ENCODE measurements around the gene SUGCT. TPM values are rescaled to one million over a fixed set of nuclear protein-coding genes. Genes with fewer than 3 reads are reported as not detected.
"Not testable (repeated sequence)": the region's sequence is repeated elsewhere in the genome, so short reads cannot be mapped to it uniquely, and the experiment has no call there.

Gene SUGCT
- total and polyA plus RNA-seq, 2 of the 13 experiments (the other 11 are each of a cell fraction or from before 2014, with no cell fraction given), result 10.1 to 22.2 TPM

DNA sequence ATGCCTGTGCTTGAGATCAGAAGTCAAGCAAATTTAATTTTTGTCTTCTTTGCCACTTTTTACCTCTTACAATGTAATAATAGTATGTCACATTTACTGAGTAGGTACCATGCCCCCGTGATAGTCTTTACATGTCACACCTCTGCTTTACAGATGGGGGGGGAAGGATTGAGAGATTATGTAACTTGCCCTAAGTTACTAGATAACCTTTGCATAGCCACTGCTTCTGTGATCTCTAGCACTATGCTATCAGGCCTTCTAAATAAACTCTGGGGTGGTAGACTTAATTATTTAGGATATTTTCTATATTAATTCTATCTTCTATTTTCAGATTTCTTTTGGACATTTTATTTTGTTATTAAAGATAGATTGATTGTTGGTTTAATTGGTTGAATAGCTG, 514.4 kb downstream of the SUGCT start (continued):
- TF ChIP-seq, protein P1, sequence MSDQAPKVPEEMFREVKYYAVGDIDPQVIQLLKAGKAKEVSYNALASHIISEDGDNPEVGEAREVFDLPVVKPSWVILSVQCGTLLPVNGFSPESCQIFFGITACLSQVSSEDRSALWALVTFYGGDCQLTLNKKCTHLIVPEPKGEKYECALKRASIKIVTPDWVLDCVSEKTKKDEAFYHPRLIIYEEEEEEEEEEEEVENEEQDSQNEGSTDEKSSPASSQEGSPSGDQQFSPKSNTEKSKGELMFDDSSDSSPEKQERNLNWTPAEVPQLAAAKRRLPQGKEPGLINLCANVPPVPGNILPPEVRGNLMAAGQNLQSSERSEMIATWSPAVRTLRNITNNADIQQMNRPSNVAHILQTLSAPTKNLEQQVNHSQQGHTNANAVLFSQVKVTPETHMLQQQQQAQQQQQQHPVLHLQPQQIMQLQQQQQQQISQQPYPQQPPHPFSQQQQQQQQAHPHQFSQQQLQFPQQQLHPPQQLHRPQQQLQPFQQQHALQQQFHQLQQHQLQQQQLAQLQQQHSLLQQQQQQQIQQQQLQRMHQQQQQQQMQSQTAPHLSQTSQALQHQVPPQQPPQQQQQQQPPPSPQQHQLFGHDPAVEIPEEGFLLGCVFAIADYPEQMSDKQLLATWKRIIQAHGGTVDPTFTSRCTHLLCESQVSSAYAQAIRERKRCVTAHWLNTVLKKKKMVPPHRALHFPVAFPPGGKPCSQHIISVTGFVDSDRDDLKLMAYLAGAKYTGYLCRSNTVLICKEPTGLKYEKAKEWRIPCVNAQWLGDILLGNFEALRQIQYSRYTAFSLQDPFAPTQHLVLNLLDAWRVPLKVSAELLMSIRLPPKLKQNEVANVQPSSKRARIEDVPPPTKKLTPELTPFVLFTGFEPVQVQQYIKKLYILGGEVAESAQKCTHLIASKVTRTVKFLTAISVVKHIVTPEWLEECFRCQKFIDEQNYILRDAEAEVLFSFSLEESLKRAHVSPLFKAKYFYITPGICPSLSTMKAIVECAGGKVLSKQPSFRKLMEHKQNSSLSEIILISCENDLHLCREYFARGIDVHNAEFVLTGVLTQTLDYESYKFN (CRISPR knock-in tag; conservative IDR thresholded peaks at IDR 0.05), result no peak

DNA sequence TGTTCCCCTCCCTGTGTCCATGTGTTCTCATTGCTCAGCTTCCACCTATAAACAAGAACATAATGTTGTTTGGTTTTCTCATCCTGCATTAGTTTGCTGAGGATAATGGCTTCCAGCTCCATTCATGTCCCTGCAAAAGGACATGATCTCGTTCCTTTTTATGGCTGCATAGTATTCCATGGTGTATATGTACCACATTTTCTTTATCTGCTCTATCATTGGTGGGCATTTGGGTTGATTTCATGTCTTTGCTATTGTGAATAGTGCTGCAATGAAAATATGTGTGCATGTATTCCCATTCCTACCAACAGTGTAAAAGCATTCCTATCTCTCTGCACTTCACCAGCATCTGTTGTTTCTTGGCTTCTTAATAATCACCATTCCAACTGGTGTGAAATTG, 516.1 kb downstream of the SUGCT start:
- CTCF ChIA-PET (ENCODE audit: low intra/inter-chr PET ratio, low total read pairs); H4K20me1 ChIP-seq (ENCODE audit: insufficient read depth, low read length); H3K9me3 ChIP-seq (ENCODE audit: low read length); H3K9ac ChIP-seq (ENCODE audit: insufficient read depth, low read depth, low read length); H3K36me3 ChIP-seq (replicated peaks in 1 of 2; ENCODE audit: control insufficient read depth in 1 of 2, insufficient read depth in 2 of 2, low read length in 2 of 2); in situ Hi-C loops (cut with HindIII; ENCODE audit: extremely low pct_ligation_motif_present, low pct_unique_long_range_greater_than_20kb); DNase-seq (ENCODE audit: low spot score); ATAC-seq; H3K27ac ChIP-seq (ENCODE audit: extremely low read length, insufficient read depth, low read length); H3K4me1 ChIP-seq (ENCODE audit: insufficient read depth, low read length); H3K4me2 ChIP-seq (ENCODE audit: low read depth, low read length); H3K4me3 ChIP-seq (replicated peaks in 1 of 3; ENCODE audit: insufficient read depth in 1 of 3, low read depth in 2 of 3, low read length in 3 of 3); H3K27me3 ChIP-seq (ENCODE audit: control insufficient read depth in 1 of 2, insufficient read depth in 2 of 2, low read length in 2 of 2); H2AFZ ChIP-seq (ENCODE audit: low read length); intact Hi-C loops (cut with micrococcal nuclease; ENCODE audit: unreplicated experiment); H3K79me2 ChIP-seq (ENCODE audit: insufficient read depth, low read length); FAIRE-seq; BruUV-seq (replicated peaks); POLR2A ChIA-PET: not testable (repeated sequence)
- WGBS (ENCODE audit: low lambda C conversion rate), result 79% methylated on average over 1 of the region's 1 CpG

DNA sequence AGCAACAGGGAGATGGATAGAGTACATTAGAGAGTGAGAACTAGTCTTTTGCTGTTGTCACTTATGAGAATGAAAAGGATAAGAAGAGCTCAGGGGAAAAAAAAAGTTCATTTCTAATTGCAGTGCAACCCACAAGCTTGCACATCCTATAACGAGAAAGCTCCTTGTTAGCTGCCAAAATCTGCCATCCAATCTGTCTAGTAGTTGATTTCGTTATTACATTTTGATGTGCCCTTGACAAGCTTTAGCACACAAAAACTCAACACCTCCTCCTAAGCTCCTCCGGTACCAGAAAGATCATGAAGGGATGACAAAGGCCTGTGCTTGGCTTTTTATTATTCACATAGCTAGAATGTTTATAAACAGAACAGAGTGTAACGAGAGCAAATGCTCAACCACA, 519.4 kb downstream of the SUGCT start:
- FAIRE-seq (no peak), DNase-seq (ENCODE audit: low spot score) (no peak), ATAC-seq (no peak)
- Histone ChIP-seq H3K27me3 (ENCODE audit: control insufficient read depth in 1 of 2, insufficient read depth in 2 of 2, low read length in 2 of 2) (no peaks in the 10 kb centered on the region), H4K20me1 (ENCODE audit: insufficient read depth, low read length) (no peaks in the 10 kb centered on the region), H3K4me3 (replicated peaks in 1 of 3; ENCODE audit: insufficient read depth in 1 of 3, low read depth in 2 of 3, low read length in 3 of 3) (no peak overlapping the region), H3K79me2 (ENCODE audit: insufficient read depth, low read length) (no peaks in the 10 kb centered on the region), H3K9me3 (ENCODE audit: low read length) (no peaks in the 10 kb centered on the region), H3K9ac (ENCODE audit: insufficient read depth, low read depth, low read length) (no peak overlapping the region), H3K4me1 (ENCODE audit: insufficient read depth, low read length) (no peaks in the 10 kb centered on the region), H3K27ac (ENCODE audit: extremely low read length, insufficient read depth, low read length) (no peak overlapping the region), H3K36me3 (replicated peaks in 1 of 2; ENCODE audit: control insufficient read depth in 1 of 2, insufficient read depth in 2 of 2, low read length in 2 of 2) (no peaks in the 10 kb centered on the region), H3K4me2 (ENCODE audit: low read depth, low read length) (no peak overlapping the region), H2AFZ (ENCODE audit: low read length) (no peak overlapping the region)
- intact Hi-C loops (cut with micrococcal nuclease; ENCODE audit: unreplicated experiment) (no loop called here), in situ Hi-C loops (cut with HindIII; ENCODE audit: extremely low pct_ligation_motif_present, low pct_unique_long_range_greater_than_20kb) (no loop called here)
- ChIA-PET POLR2A (no interaction called here), CTCF (ENCODE audit: low intra/inter-chr PET ratio, low total read pairs) (no interaction called here)
- BruUV-seq (replicated peaks), result no TSS peak
- 97% methylated on average over 4 of the region's 4 CpGs for WGBS (ENCODE audit: low lambda C conversion rate)
- no peak for TF ChIP-seq ARNTL (CRISPR knock-in tag; IDR thresholded peaks at IDR 0.05)
- TF ChIP-seq ZNF724P (CRISPR knock-in tag; IDR thresholded peaks at IDR 0.05; ENCODE audit: borderline replicate concordance), result no peak
- TF ChIP-seq GTF3A (CRISPR knock-in tag; conservative IDR thresholded peaks at IDR 0.05), result no peak
- no peak for TF ChIP-seq ZNF816 (CRISPR knock-in tag; IDR thresholded peaks at IDR 0.05; ENCODE audit: borderline replicate concordance)
- TF ChIP-seq, protein P2, sequence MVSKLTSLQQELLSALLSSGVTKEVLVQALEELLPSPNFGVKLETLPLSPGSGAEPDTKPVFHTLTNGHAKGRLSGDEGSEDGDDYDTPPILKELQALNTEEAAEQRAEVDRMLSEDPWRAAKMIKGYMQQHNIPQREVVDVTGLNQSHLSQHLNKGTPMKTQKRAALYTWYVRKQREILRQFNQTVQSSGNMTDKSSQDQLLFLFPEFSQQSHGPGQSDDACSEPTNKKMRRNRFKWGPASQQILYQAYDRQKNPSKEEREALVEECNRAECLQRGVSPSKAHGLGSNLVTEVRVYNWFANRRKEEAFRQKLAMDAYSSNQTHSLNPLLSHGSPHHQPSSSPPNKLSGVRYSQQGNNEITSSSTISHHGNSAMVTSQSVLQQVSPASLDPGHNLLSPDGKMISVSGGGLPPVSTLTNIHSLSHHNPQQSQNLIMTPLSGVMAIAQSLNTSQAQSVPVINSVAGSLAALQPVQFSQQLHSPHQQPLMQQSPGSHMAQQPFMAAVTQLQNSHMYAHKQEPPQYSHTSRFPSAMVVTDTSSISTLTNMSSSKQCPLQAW (CRISPR knock-in tag; IDR thresholded peaks at IDR 0.05), result no peak
- TF ChIP-seq, protein P3, sequence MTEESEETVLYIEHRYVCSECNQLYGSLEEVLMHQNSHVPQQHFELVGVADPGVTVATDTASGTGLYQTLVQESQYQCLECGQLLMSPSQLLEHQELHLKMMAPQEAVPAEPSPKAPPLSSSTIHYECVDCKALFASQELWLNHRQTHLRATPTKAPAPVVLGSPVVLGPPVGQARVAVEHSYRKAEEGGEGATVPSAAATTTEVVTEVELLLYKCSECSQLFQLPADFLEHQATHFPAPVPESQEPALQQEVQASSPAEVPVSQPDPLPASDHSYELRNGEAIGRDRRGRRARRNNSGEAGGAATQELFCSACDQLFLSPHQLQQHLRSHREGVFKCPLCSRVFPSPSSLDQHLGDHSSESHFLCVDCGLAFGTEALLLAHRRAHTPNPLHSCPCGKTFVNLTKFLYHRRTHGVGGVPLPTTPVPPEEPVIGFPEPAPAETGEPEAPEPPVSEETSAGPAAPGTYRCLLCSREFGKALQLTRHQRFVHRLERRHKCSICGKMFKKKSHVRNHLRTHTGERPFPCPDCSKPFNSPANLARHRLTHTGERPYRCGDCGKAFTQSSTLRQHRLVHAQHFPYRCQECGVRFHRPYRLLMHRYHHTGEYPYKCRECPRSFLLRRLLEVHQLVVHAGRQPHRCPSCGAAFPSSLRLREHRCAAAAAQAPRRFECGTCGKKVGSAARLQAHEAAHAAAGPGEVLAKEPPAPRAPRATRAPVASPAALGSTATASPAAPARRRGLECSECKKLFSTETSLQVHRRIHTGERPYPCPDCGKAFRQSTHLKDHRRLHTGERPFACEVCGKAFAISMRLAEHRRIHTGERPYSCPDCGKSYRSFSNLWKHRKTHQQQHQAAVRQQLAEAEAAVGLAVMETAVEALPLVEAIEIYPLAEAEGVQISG (CRISPR knock-in tag; IDR thresholded peaks at IDR 0.05), result no peak
